NCI-H226 (cell line): Measurements from ENCODE around the gene PTGDS.
"Not testable (repeated sequence)": the region's sequence is repeated elsewhere in the genome, so short reads cannot be mapped to it uniquely, and the experiment has no call there.

Experiments used
- DNase-seq: peaks from one replicate; pipeline ENCODE4 v3.0.0-alpha.2; 2015

Gene PTGDS

DNA sequence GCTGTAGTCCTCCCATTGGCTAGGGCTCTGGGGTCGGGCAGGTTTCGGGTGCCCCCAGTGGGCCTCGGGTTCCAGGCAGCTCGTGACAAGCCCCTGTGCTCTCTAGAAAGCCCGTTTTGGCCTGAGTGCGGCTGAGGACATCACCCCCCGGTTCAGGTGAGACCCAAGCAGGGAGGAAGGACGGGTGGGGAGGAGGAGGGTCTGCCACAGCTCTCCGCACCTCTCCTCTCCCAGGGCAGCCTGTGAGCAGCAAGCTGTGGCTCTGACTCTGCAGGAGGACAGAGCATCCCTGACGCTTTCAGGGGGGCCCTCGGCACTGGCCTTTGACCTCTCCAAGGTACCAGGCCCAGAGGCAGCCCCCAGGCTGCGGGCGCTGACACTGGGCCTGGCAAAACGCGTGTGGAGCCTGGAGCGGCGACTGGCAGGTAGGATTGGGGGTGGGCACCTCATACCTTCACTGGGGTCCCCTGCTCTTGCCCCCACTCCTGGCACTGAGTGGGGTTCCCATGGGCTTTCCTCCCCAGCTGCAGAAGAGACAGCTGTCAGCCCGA lies 15.6 kb downstream of the PTGDS start:
- DNase-seq: no peak

DNA sequence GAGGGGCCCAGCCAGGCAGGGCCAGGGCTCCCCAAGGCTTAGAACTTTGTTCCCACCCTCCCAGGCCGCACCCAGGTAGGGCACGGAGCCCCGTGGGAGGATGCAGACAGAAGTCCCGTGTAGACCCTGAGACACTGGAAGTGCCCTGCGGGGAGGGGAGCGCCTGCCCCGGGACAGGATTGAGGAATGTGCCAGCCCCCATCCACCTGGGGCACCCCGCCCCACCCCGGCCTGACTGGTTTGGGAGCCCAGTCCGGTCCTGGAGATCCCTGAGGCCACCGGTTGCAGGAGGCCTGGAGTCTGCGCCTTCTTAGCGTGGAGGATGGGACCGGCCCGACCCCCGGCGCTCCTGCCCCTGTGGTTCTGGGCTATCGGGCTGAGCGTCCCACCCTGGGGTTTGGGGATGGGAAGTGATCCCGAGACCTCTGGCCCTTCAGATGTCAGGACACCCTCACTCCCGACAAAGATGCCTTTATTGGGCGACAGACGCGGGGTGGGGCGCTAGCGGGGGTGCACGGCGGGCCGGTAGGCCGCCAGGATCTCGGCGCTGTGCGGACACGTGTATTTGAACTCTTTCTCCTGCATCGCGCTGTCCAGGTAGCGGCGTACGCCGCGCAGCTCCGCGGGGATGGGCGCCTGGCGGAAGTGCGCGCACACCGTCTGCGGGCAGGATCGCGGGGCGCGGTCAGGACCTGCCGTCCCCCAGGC lies 17.0 kb downstream of the PTGDS start:
- DNase-seq: no peak

DNA sequence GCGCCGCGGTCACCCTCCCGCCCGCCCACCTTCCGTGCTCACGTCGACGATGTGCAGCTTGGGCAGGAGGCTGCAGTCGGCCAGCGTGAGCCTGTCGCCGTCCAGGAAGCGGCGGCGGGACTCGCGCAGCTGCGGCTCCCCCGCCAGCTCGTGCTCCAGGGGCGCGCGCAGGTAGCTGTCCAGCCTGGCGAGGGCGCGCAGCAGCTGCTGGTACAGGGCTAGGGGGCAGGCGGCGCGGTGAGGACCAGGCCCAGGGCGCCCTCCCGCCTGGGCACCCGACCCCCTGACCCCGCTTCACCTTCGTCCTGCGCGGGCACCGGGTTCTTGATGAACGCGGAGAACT lies 17.6 kb downstream of the PTGDS start:
- no peak for DNase-seq

DNA sequence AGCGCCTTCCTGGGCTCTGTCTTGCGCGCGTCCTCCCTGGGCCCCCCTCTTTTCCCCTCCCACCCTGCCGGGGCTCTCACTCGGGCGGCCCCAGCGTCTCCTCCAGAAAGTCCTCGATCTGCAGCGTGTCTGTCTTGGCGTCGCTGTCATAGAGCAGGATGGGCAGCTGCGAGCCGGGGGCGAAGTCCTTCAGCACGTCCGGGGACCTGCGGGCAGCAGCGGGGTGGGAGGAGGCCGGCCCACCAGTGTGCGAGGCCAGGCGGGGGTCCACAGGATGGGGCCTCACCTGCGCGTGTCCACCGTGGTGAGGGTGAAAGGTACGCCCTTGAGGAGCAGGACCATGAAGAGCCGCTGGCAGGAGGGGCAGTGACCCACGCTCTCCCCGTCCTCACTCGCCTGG lies 18.1 kb downstream of the PTGDS start:
- no peak for DNase-seq

DNA sequence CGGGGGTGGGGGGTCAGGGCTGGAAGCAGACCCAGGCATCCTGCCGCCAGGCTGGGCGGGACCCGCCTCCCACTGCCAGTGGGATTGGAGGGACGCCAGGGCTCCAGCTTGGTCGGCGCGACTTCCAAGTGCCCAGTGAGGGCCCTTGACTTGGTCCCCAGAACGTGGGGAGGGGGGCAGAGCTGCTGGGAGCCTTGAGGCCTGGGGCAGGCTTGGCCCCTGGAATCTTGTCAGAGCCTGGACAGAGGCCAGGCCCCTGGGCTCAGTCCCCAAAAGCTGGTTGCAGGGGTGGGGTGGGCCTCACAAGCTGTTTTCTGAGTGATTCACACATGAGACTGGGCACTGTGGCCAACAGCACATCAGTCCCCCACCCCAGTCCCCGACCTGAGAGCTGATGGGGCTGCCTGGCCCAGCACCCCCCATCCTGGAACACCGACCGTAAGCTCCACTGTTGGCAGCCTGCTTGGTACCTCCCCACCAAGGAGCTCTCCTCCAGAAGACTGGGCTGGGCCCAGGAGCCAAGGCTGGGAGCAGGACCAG lies 18.5 kb downstream of the PTGDS start:
- peak; percentile 27 for DNase-seq

DNA sequence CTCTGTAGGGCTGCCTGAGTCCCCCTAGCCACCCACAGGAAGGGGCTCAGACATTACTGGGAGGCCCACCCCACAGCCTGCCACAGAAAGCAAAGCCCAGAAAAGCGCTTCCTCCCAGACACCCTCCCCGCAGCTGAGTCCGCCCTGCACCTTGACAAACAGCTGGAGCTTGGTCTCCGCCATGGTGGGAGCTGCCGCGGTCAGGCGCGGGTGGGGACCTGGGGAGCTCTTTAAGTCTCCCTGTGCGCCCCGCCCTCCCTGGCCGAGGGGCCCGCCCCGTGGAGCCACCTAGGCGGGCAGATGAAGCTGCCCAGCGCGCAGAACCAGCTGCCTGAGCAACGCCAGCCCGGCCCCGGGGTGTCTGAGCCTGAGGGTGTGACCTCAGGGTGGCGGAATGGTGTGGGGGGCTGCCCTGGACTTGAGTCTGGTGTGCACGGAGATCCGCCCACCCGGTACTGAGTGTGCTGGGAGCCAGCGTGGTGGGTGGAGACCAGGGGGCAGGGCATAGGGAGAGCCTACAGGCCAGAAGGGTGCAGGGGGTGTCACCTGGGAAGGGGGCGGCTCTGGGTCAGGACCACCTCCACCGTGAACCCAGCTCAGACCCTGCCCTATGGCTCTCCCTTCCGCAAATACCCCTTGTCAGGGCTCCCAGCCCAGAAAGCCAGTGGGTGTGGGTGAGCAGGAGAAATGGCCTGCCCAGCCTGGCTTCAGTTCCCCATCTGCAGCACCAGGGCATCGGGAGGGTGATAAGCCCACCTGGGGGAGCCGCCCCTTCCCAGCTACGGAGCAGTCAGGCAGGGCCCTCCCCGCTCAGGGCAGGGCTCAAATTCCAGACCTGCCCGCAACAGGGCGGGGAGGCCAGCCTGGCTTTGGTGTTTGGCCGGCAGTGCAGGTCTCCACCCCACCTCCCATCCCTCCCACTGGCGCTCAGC lies 19.3 kb downstream of the PTGDS start, which contains the start of gene CLIC3:
TSS of gene CLIC3 (minus strand) at position 208 of the 932 bp plus-strand sequence. CDS start at position 183, 25 bp downstream.
- peak; percentile 94 for DNase-seq

DNA sequence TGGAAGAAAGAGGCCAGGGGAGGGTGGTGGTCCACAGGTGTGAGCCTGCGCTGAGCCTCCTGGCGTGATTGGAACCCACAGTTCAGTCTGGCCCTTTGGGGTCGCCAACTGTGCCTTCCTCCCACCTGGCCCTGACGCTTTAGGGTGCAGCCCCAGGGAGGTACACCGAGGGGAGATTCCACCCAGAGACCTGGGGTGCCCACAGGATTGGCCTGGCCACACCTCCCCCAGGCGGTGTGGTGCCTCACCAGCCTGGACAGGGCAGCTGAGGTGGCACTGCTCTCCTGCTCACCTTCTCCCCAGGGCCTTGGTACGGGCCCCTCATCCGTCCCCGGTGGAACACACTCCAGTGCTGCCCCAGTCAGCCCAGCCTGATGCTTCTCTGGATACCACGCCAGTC lies 20.1 kb downstream of the PTGDS start:
- no peak for DNase-seq

DNA sequence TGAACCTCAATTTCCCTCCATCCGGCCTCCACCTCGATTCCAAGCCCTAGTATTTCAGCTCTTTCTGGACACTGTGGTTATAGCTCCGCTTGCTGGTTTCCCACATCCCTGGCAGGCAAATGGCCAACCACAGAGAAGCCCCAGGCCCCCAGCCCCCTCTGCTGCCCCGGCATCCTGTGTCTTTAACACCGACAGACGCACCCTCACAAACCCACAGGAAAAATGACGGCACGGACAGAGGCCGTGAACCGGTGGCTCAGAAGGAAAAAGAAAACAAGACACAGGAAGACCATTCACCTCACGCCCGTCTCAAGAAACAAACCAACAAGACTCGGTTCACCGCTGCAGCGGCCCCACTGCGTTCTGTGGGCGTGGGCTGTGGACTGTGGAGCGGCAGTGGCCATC lies 20.5 kb downstream of the PTGDS start:
- DNase-seq: no peak

DNA sequence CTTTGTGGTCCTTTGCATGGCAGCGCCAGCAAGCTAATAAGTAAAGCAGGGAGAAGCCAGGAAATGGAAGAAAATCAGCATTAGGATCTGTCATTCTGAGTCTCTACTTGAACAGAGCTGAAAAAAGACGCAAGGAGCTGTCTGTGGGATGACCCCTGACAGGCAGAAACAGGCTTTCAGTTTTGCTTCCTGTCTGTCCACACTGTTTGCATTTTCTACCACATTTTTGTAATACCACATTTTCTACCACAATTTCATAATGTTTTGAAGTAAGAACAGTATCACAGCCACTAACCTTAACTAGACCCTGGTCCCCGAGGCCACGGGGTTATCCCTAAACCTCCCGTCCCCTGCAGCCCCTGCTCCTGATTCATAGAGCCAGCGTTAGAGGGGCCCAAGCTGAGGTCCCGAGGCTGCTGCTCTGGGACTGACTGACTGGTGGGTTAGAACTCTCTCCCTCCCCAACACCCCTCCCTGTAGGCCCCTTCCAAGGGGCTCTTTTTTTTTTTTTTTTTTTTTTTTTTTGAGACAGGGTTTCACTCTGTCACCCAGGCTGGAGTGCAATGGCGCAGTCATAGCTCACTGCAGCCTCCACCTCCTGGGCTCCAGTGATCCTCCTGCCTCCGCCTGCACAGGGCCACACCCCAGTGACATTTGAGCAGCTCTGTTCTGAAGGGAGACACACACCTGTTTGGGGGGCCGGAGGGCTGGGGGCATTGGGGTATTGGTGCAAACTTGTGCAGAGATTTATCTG lies 23.1 kb downstream of the PTGDS start:
- DNase-seq: peak; percentile 15

DNA sequence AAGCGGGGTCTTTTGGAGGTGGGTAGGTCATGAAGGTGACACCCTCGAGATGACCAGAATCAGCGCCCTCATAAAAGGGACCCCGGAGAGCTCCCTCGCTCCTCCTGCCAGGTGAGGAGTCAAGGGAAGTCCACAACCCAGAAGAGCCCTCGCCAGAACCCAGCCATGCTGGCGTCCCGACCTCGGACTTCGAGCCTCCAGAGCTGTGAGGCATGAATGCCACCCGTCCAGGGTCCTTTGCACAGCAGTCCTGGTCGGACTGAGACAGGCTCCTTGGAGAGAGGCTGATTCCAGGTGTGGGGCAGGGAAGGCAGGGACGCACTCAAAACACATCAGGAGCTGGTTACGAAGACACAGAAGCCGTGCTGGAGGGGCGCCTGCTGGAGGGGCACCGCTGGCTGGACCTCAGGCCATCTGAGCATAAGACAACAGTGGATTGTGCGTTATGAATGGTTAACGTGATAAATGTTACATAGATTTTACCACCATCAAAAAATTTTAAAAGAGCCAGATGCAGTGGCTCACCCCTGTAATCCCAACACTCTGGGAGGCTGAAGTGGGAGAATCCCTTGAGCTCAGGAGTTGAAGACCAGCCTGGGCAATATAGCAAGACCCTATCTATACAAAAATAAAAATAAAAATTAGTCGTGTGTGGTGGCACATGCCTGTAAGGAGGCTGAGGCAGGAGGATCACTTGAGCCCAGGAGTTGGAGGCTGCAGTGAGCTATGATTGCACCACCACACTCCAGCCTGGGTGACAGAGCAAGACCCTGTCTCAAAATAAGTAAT lies 24.7 kb downstream of the PTGDS start:
- no peak for DNase-seq

DNA sequence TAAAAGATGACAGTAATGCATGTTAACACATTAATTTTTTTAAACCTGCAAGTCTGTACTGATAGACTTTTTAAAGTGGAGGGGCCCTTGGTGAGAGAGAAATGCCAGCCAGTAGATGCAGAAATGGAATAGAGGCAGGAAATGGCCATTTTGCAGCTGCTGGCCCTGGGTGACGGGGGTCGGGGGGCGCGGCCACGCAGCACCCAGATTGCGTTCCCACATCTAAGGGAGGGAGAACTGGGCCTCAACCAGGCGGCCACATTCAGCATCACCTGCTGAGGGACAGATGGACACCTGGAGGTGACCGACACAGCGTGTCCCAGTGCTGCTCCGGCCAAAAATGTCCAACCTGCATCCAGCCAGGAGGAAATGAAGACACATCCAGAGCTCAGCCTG lies 25.3 kb downstream of the PTGDS start:
- DNase-seq: no peak

DNA sequence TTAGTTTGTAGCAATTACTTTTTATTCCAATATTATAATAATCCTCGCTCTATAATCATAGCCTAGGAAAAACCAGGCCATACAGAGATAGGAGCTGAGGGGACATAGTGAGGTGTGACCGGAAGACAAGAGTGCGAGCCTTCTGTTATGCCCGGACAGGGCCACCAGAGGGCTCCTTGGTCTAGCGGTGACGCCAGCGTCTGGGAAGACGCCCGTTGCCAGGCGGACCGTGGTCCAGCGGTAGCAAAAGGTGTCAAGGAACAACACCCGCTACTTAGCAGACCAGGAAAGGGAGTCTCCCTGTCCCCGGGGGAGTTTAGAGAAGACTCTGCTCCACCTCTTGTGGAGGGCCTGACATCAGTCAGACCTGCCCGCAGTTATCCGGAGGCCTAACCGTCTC lies 27.0 kb downstream of the PTGDS start:
- not testable (repeated sequence) for DNase-seq

DNA sequence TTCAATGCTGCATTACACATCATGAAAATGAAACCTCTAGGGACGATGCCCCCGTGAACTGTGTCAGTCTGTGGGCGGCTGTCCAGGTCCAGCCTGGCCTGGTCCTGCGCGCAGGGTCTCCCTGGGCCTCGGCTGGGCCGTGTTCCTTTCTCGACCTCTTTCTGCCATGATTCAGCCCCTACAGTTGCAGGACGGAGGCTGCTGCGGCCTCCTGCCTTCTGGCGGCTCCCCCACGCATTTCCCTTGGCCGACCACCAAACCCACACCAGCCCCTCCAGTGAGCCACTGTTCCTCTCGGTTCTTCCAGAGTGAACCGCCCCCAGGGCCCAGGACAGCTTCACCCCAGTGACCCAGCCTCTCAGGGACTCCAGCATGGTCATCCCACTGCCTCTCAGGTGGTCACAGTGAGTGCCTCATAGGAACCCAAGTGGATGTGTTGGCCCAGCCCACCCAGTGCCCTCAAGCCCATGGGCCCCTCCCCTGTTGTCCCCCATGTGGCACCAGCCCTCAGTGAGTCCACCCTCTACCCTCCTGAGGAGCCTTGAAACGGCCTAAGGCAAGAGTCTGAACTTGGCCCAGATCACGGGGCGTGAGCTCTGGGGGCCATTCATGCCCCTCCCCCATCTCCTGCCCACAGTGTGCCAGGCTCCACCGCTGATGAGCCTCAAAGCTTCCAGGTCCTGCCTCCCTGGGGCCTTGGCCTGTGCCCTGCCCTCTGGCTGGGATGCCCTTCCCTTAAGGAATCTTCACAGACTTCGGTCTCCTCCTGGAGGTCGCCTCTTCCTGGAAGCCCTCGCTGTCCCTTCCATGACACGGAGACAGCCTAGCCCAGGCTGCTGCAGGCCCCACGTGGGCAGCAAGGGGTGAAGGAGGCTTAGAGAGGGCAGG lies 29.1 kb downstream of the PTGDS start:
- DNase-seq: no peak

DNA sequence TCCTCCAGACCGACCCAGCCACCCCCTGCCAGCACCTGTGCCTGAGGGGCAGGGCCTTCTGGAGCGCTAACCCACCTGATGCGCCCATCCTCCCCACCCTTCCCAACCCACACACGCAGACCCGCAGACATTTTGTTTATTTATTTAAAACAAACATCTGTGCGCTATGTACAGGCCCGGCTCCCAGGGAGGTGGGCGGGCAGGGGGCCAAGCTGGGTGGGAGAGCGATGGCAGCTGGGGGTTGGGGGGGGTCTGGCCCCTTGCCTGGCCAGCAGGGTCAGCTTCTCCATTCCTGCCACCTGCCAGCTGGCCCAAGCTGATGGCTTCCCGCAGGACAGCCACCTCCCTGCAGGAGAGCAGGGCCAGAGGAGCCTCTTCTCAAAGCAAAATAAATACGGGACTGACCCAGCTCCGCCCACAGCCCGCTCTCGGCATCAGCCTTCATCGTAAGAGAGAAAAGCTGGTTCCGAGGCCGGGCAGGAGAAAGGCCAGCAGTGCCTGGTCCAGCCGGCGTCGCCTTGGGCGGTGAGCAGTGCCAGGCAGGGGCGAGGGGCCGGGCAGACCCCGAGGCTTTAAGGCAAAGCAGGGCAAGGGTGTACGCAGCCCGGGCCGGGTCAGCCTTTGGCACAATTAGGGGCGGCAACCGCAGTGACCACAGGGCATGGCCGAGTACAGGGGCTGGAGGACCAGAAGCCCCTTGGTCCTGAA lies 30.0 kb downstream of the PTGDS start:
- DNase-seq: no peak

DNA sequence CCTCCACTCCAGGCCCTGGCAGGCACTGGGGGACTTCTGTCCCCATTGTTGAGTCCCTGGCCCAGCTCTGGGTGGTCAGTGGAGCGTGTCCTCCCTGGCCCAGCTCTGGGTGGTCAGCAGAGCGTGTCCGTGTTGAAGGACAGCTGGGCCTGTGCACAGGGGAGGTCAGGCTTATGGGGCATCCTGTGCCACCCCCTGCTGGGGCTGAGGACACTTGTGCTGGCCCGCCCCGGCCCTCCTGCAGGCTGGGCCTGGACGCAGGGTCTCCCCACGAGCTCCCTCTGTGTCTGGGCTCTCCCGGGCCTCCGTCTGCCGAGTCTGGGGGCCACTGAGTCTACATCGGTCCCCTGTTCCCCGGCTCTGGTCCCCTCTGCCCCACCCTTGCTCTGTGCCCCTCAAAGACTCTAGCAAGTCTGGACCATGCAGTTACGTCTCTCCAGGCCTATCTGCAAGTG lies 30.5 kb downstream of the PTGDS start:
- no peak for DNase-seq

DNA sequence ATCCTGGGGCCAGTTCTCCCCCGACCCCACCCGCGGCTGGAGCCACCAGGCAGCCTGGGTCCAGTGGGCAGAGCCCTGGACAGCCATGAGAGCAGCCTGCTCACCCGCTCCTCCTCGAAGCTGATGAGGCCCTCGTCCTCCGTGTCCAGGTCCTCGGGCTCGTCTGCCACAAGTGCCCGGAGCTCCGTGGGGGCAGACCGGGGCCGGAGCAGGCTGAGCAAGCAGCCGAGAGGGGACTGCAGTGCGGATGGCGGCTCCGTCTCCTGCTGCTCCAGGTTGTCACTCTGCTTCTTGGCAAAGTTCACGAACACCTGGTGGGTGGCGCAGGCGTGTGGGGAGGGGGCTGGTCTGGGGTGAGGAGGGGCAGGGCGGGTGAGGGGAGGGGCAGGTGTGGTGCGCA lies 31.0 kb downstream of the PTGDS start:
- no peak for DNase-seq

DNA sequence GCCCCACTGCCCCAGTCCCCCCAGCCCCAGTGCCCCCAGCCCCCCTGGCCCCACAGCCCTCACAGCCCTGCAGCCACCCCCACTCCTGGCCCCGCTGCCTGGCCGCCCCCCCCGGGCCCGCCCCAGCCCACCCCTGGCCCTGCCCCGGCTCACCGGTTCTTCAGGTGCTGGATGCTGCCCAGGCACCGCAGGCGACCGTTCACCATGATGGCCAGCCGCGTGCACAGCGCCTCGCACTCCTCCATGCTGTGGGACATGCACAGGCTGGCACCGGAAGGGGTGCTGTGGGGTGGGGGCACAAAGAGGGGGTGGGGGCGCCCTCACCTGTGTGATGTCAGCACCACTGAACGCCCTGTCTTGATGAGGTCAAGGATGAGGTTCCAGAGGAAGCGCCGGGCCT lies 31.9 kb downstream of the PTGDS start:
- DNase-seq: no peak

DNA sequence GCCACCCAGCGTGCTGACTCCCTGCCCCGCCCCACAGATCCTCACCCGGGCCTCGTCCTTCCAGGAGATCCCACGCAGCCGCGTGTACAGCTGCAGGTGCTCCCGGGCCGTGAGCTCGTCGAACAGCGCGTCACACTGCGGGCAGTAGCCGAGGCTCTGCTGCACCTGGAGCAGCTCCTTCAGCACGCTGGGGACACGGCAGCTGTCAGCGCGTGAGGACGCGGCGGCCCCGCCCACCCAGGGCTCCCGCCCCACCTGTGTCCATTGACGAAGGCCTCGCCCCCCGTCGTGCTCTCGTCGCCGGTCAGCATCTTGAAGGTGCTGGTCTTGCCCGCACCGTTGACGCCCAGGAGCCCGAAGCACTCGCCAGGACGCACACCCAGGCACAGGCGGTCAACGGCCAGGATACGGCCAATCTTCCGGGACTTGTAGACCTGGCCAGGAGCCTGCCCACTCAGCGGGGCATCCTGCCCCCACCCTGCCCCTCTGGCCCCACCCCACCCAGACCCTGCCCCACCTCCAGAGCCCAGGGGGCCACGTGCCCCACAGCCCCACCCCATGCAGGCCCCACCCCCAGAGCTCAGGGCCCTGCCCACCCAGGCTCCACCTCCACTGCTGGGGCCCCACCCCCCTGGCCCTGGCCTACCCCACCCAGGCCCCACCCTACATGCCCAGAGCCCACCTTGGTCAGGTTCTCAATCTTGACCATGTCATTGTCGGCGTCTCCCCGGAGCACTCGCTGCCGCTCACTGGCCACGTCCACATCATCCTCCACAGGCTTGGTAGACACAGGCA lies 32.8 kb downstream of the PTGDS start:
- no peak for DNase-seq

DNA sequence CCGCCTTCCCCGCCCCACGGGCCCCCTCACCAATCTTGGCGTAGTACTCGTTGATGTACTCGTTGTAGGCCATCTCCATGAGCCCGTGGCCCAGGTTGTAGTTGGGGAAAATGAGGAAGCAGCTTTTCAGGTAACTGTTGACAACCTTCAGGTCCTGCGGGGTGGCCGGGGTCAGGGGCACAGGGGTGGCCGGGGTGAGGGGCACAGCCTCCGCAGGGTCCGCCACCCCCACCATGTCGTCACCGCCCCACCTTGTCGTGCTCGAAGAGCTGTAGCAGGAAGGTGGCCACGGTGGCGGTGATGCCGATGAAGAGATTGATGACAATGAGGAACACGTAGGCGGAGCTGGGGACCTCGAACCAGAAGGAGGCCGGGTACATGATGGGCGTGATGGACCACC lies 33.9 kb downstream of the PTGDS start:
- DNase-seq: no peak
